DND-41 (cell line): Measurements from ENCODE around the gene COQ8B.

Experiments used
- ATAC-seq: fragments of 200-7000 bp; cut with Tn5 transposase; 3 replicates; pipeline ENCODE4 v1.9.1; 2021; ENCODE audit warnings: low read depth; ENCODE audit not compliant: insufficient read depth
- DNase-seq: peaks from one replicate; pipeline ENCODE4 v3.0.0-alpha.2; 2020
- H2AFZ ChIP-seq: 2 replicates; pipeline ENCODE4 v1.6.0; 2012; ENCODE audit warnings: low read depth, low read length
- H3K27ac ChIP-seq: 2 replicates; pipeline ENCODE4 v1.5.1; 2012; ENCODE audit warnings: low read length, inconsistent platforms
- H3K27me3 ChIP-seq: fragments of 200-600 bp; sonication (generic); 2 replicates; pipeline ENCODE4 v1.6.0; 2012; ENCODE audit warnings: low read length, mild to moderate bottlenecking, inconsistent platforms; ENCODE audit not compliant: insufficient read depth, poor library complexity
- H3K36me3 ChIP-seq: 2 replicates; pipeline ENCODE4 v1.5.1; 2012; ENCODE audit warnings: low read length, inconsistent platforms; ENCODE audit not compliant: insufficient read depth
- H3K4me1 ChIP-seq: 2 replicates; pipeline ENCODE4 v1.5.1; 2012; ENCODE audit warnings: mild to moderate bottlenecking, low read length; ENCODE audit not compliant: insufficient read depth
- H3K4me2 ChIP-seq: 2 replicates; pipeline ENCODE4 v1.6.0; 2012; ENCODE audit warnings: mild to moderate bottlenecking, moderate library complexity, low read length, inconsistent platforms; ENCODE audit not compliant: insufficient read depth
- H3K4me3 ChIP-seq, 2 experiments: fragments of 200-600 bp in 1 of 2; shearing (Covaris generic) in 1 of 2; 2 replicates each; pipeline ENCODE4 v1.5.1; 2012 to 2016; ENCODE audit warnings: inconsistent platforms in 2 of 2, low read length in 2 of 2, mild to moderate bottlenecking in 2 of 2, low read depth in 1 of 2, moderate library complexity in 1 of 2
- H3K79me2 ChIP-seq: 2 replicates; pipeline ENCODE4 v1.6.0; 2012; ENCODE audit warnings: low read length, inconsistent platforms; ENCODE audit not compliant: insufficient read depth
- H3K9ac ChIP-seq: 2 replicates; pipeline ENCODE4 v1.6.0; 2012; ENCODE audit warnings: low read depth, mild to moderate bottlenecking, inconsistent platforms, low read length, moderate library complexity
- H3K9me3 ChIP-seq: 2 replicates; pipeline ENCODE4 v1.5.1; 2012; ENCODE audit warnings: low read length, moderate library complexity, mild to moderate bottlenecking, inconsistent platforms; ENCODE audit not compliant: insufficient read depth, severe bottlenecking
- H4K20me1 ChIP-seq: 2 replicates; pipeline ENCODE4 v1.6.0; 2012; ENCODE audit warnings: low read length; ENCODE audit not compliant: insufficient read depth
- EZH2 ChIP-seq: IDR thresholded peaks from 3 replicates; pipeline ENCODE4 v1.6.1; 2012; ENCODE audit warnings: borderline replicate concordance, low read depth, mild to moderate bottlenecking, moderate library complexity, low read length, inconsistent platforms; ENCODE audit not compliant: severe bottlenecking
- TF ChIP-seq, protein P1 (sequence below): IDR thresholded peaks from 2 replicates; pipeline ENCODE4 v1.5.1; 2012; ENCODE audit warnings: borderline replicate concordance, low read length, moderate library complexity, mild to moderate bottlenecking; ENCODE audit not compliant: poor library complexity, severe bottlenecking; ENCODE audit errors: extremely low read depth

COQ8B gene

DNA sequence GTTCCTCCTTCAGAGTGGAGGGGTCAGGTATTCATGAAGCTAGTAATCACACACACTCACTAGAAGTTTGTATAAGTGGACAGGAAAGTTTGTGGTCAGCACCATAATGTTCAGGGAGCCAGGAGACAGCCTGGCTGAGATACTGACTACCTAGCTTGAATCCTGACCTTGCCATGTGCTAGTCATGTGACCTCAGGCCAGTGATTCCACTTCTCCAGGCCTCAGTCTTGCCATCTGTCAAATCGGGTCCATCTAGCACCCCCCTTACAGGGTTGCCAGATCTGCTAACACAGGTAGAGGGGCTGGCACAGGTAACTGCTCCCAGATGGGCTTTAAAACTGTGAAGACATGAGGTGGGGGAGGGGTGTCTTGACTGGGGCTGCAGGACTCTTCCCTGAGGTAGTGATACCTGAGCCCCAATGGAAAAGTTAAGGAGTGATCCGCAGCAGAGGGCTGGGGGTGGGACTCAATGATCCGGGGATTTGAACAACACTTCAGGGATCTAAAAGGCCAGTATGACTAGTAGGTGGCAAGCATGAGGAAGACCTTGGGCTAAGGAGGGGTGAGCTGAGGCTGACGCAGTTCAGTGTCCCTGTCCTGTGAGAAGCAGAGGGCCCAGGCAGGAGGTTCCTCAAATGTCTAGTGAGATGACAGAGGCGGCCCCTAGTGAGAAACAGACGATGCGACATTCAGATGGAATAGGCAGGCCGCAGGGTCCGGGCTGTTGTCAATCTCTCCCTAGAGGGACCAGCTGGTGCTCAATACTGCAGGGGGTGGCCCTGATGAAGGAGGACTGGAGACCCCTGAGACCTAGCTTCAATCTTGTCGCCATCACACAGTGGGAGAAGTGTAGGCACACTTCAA lies 25.1 kb upstream of the COQ8B start:
- Histone ChIP-seq H4K20me1 (no peaks in the 10 kb centered on the region), H3K79me2 (no peaks in the 10 kb centered on the region), H3K4me1 (no peaks in the 10 kb centered on the region), H3K27ac (no peak overlapping the region), H3K36me3 (peaks cover 34% of the 10 kb centered on the region), H3K4me3 (no peak overlapping the region), H3K9ac (no peak overlapping the region), H3K4me2 (no peak overlapping the region), H3K9me3 (no peaks in the 10 kb centered on the region), H2AFZ (no peak overlapping the region), H3K27me3 (no peaks in the 10 kb centered on the region)
- DNase-seq = no peak
- ATAC-seq = 0 out of 3 replicates have a peak, but pooled peaks have one; percentile 4
- TF ChIP-seq EZH2 = no peak
- TF ChIP-seq, protein P1, sequence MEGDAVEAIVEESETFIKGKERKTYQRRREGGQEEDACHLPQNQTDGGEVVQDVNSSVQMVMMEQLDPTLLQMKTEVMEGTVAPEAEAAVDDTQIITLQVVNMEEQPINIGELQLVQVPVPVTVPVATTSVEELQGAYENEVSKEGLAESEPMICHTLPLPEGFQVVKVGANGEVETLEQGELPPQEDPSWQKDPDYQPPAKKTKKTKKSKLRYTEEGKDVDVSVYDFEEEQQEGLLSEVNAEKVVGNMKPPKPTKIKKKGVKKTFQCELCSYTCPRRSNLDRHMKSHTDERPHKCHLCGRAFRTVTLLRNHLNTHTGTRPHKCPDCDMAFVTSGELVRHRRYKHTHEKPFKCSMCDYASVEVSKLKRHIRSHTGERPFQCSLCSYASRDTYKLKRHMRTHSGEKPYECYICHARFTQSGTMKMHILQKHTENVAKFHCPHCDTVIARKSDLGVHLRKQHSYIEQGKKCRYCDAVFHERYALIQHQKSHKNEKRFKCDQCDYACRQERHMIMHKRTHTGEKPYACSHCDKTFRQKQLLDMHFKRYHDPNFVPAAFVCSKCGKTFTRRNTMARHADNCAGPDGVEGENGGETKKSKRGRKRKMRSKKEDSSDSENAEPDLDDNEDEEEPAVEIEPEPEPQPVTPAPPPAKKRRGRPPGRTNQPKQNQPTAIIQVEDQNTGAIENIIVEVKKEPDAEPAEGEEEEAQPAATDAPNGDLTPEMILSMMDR = peak; percentile 4

DNA sequence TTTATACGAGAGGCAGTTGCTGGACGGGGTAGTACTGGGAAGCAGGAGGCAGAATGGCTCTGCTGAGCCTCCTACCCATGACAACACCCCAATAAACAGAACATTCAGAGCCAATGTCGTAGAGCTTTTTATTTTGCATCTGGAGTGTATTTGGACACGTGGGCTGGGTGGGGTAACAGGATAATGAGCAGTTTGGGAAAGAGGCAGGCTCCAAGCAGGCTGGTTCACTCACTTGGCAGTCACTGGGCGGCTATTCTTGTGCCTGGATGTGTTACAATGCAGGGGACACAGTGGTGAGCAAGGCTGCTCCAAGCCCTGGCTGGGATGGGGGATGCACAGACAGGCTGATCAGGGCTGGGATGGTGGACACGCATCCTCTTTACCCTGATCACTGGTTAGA lies 24.1 kb upstream of the COQ8B start:
- TF ChIP-seq, protein P1 = no peak
- no peak for TF ChIP-seq EZH2
- no peaks in the 10 kb centered on the region for H3K79me2 ChIP-seq
- no peak overlapping the region for H2AFZ ChIP-seq
- H3K36me3 ChIP-seq = peaks cover 36% of the 10 kb centered on the region
- H3K27ac ChIP-seq = no peak overlapping the region
- H3K9ac ChIP-seq = no peak overlapping the region
- no peaks in the 10 kb centered on the region for H3K4me1 ChIP-seq
- no peaks in the 10 kb centered on the region for H3K27me3 ChIP-seq
- no peak overlapping the region for H3K4me2 ChIP-seq
- no peaks in the 10 kb centered on the region for H4K20me1 ChIP-seq
- H3K9me3 ChIP-seq = no peaks in the 10 kb centered on the region
- no peak for DNase-seq
- ATAC-seq = no peak
- H3K4me3 ChIP-seq = no peak overlapping the region

DNA sequence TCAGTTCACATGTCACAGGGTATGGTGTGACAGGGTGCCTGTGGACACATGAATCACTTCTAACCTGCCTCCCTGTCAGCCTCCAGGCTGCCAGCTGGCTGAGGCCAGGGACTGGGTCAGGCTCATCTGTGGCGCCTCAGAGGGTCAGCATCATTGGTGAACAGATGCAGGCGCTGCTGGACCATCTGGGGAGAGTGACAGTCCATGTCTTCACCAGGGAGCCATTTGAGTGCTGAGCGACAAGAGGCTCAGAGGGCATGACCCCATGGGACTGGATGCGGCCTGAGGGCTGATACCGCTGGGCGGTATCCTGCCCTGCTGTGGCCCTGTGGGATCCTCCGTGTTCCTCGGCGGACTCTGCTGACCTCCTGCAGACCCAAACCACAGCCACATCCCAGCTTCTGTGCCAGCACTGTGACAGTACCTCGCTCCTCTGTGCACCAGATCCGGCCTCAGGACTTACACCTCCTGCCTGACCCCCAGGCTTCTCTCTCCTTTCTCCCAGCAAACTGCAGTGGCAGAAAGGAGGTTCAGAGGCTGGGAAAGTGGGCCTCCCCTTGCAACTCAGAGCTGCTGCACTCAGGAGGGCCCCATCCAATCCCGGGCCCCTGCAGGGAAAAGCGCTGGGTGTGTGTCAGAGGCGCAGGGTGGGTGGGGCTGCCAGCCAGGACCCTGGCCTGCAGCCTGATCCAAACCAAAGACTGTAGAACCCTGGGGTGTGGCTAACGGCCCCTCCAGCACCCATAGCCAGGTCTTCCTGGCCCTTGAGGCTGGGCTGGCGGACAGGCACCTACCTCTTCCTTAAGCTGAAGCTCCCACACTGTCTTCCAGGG lies 23.4 kb upstream of the COQ8B start:
- H3K4me3 ChIP-seq = no peak overlapping the region

More for the DNA sequence above, 23.4 kb upstream of the COQ8B start:
- ATAC-seq (0 out of 3 replicates have a peak, but pooled peaks have one; percentile 22), DNase-seq (no peak)
- no peaks in the 10 kb centered on the region for H3K79me2 ChIP-seq
- H4K20me1 ChIP-seq = no peaks in the 10 kb centered on the region
- H3K9ac ChIP-seq = no peak overlapping the region
- H3K36me3 ChIP-seq = peaks cover 42% of the 10 kb centered on the region
- no peaks in the 10 kb centered on the region for H3K4me1 ChIP-seq
- H3K27ac ChIP-seq = no peak overlapping the region
- no peaks in the 10 kb centered on the region for H3K27me3 ChIP-seq
- TF ChIP-seq, protein P1 = no peak
- no peak for TF ChIP-seq EZH2
- no peak overlapping the region for H3K4me2 ChIP-seq
- no peak overlapping the region for H2AFZ ChIP-seq
- H3K9me3 ChIP-seq = no peaks in the 10 kb centered on the region
